KOPT-K1 (cell line): ENCODE results near the gene EIF6.
A peak's percentile ranks its signal among the peaks of the same experiment; 100 is the strongest.

Source experiments
- H3K27ac ChIP-seq: fragments of 200-600 bp; sonication (generic); 2 replicates; pipeline ENCODE4 v1.5.1; 2016; ENCODE audit warnings: antibody characterized with exemption, mild to moderate bottlenecking, low read depth, low read length; ENCODE audit not compliant: poor library complexity, severe bottlenecking
- H3K36me3 ChIP-seq: fragments of 200-600 bp; sonication (generic); 2 replicates; pipeline ENCODE4 v1.5.1; 2017; ENCODE audit warnings: antibody characterized with exemption, mild to moderate bottlenecking, low read length, moderate library complexity; ENCODE audit not compliant: insufficient read depth
- H3K9me3 ChIP-seq: fragments of 200-600 bp; sonication (generic); 2 replicates; pipeline ENCODE4 v1.5.1; 2017; ENCODE audit warnings: antibody characterized with exemption, low read length, mild to moderate bottlenecking; ENCODE audit not compliant: insufficient read depth, poor library complexity, severe bottlenecking

The EIF6 gene

DNA sequence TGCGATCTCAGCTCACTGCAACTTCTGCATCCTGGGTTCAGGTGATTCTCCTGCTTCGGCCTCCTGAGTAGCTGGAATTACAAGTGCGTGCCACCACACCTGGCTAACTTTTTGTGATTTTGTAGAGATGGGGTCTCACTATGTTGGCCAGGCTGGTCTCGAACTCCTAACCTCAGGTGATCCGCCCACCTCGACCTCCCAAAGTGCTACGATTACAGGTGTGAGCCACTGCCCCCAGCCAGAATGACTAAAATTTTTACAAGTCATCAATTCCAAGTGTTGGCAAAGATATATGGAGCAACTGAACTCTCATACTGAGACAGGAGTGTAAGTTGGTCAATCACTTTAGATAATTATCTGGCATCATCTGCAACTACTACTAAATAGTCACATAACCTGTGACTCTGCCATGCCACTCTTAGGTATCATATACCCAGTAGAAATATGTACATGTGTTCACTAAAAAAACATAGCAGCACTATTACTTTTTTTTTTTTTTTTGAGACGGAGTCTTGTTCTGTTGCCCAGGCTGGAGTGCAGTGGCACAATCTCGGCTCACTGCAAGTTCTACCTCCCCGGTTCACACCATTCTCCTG lies 3.0 kb downstream of the EIF6 start:
- Histone ChIP-seq H3K27ac (no peak overlapping the region), H3K36me3 (peaks cover 45% of the 10 kb centered on the region), H3K9me3 (no peaks in the 10 kb centered on the region)

DNA sequence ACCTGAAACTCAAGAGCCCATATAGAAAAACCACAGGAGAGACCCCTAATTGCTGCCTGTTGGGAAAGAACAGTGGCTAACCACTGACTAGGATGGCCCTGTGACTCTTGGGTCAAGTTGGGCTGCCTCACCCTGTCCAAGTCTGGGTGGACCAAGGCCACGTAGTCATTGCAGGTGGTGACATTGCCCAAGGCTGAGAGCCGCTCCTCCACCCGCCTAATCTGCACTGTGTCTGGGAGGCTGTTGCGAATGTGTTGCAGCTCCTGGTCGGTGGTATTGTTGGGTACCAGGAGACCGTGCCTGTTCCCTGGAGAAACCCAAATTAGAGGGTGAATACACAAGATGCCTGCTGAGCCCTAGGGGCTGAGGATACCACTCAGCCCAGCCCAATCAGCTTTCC lies 4.0 kb downstream of the EIF6 start:
- Histone ChIP-seq H3K36me3 (peaks cover 56% of the 10 kb centered on the region), H3K9me3 (no peaks in the 10 kb centered on the region), H3K27ac (no peak overlapping the region)

DNA sequence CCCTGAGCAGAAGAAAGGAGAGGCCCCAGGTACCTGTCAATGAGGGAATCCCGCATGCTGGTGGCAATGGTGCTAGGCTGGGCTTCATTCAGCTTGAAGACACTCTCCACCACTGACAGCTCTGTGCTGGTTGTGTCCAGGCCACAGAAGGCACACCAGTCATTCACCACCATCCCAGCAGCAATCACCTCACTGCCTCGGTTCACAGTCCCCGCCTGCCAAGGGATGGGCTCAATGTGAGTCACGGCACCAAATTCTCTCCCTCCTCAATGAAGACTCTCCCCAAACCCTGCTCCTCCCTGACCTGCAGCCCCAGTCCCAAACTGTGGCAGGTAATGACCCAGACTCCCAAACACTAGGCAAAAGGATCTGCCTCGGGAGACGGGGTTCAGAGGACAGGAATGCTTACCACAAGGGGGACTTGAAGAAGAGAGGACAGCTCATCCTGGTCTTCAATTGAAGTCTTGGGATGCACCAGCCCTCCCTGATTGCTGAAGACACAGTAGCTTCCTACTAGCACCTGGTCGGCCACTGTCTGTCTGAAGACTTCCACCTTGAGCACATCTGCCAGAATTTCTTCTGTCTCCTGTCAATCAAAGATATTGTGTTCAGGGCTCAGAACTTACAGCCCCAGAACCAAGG lies 4.9 kb downstream of the EIF6 start:
- no peak overlapping the region for H3K27ac ChIP-seq
- no peaks in the 10 kb centered on the region for H3K9me3 ChIP-seq
- H3K36me3 ChIP-seq, result peaks cover 64% of the 10 kb centered on the region

DNA sequence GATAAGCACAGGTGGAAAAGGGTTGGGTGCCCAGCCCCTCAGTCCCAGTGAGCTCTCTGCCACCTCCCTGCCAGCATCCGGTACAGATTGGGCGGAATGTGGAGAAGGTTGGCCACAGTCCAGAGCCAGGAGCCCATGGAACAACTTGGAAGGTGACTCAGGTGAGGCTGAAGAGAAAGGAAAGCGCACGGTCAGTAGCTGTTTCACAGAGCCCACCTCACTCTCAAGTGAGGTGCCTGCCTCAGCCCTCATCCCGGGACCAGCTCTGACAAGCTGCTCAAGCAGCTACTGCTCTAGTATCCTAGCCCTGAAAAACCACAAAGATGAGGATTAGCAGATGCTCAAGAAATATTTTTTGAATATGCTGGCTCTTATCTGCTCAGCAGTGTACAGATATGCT lies 5.5 kb downstream of the EIF6 start:
- Histone ChIP-seq H3K36me3 (peaks cover 64% of the 10 kb centered on the region), H3K9me3 (no peaks in the 10 kb centered on the region), H3K27ac (no peak overlapping the region)

- H3K36me3 ChIP-seq, result peaks cover 64% of the 10 kb centered on the region
- H3K27ac ChIP-seq, result peak within 1 kb of the TSS; percentile 72
- no peaks in the 10 kb centered on the region for H3K9me3 ChIP-seq
Observed at GRCh38 chr20:35277531-35278395, 6.8 kb downstream of the EIF6 start, which contains the start of gene MMP24OS. Gene MMP24OS (minus strand): TSS chr20:35278122. CDS start chr20:35277929, 193 bp downstream.

DNA sequence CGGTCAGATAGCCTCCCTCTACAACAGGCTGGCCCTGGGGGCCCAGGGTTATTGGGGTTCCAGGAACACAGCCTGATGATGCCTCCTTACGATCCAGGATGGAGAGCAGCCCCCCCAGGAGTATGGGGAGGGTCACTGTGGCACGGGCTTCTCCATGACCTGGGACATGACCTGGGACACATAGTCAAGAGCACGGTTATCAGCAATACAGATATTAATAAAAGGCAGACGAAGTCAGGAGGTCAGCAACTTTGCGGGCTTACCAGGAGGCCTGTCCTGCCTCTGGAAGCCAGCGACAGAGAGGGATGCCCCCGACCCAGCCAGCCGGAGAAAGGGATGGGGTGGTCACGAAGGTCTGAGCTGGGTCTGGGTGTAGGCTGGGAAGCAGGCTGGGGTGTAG lies 7.4 kb downstream of the EIF6 start:
- peaks cover 58% of the 10 kb centered on the region for H3K36me3 ChIP-seq
- no peaks in the 10 kb centered on the region for H3K9me3 ChIP-seq

GRCh38 chr20:35276408-35276807 lies 8.2 kb downstream of the EIF6 start:
- H3K27ac ChIP-seq, result no peak overlapping the region
- no peaks in the 10 kb centered on the region for H3K9me3 ChIP-seq
- peaks cover 51% of the 10 kb centered on the region for H3K36me3 ChIP-seq

More for the DNA sequence above, 7.4 kb downstream of the EIF6 start:
- peak overlapping the region; percentile 72 for H3K27ac ChIP-seq

DNA sequence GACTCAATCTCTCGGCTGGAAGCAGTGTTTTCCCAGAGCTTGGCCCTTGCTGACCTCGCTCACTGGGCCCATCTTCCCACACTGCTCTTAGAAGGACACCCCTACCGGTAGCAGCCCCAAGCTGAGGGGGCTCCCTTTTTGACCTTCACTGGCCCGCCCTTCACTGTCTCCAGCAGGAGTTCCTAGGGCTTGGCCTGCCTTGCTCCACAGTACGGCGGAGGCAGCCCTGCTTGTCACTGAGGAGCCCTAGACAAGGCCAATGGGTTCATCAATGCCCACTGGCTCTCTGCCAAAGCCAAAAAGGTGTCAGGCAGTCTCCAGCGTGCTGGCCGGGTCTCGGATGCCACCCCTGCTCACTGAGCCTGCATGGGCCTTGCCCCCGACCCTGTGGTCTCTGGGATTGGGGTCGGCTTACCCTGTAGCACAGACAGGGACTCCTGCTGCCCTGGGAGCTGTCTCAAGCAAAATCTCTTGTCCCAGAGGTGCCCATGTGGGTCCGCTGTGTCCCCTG lies 8.8 kb downstream of the EIF6 start:
- H3K36me3 ChIP-seq, result peaks cover 45% of the 10 kb centered on the region
- no peak overlapping the region for H3K27ac ChIP-seq
- H3K9me3 ChIP-seq, result no peaks in the 10 kb centered on the region

- Histone ChIP-seq H3K9me3 (no peaks in the 10 kb centered on the region), H3K27ac (no peak overlapping the region), H3K36me3 (peaks cover 31% of the 10 kb centered on the region; the same call in 1 of the 2 replicates)
Observed at GRCh38 chr20:35274172-35275092, 10.1 kb downstream of the EIF6 start.

- peaks cover 23% of the 10 kb centered on the region; the same call in 1 of the 2 replicates for H3K36me3 ChIP-seq
- no peak overlapping the region for H3K27ac ChIP-seq
- H3K9me3 ChIP-seq, result no peaks in the 10 kb centered on the region
Observed at GRCh38 chr20:35273449-35274171, 11.0 kb downstream of the EIF6 start.

GRCh38 chr20:35271904-35272303 lies 12.7 kb downstream of the EIF6 start:
- no peak overlapping the region for H3K27ac ChIP-seq
- H3K36me3 ChIP-seq, result peaks cover 19% of the 10 kb centered on the region; the same call in 1 of the 2 replicates
- no peaks in the 10 kb centered on the region for H3K9me3 ChIP-seq

DNA sequence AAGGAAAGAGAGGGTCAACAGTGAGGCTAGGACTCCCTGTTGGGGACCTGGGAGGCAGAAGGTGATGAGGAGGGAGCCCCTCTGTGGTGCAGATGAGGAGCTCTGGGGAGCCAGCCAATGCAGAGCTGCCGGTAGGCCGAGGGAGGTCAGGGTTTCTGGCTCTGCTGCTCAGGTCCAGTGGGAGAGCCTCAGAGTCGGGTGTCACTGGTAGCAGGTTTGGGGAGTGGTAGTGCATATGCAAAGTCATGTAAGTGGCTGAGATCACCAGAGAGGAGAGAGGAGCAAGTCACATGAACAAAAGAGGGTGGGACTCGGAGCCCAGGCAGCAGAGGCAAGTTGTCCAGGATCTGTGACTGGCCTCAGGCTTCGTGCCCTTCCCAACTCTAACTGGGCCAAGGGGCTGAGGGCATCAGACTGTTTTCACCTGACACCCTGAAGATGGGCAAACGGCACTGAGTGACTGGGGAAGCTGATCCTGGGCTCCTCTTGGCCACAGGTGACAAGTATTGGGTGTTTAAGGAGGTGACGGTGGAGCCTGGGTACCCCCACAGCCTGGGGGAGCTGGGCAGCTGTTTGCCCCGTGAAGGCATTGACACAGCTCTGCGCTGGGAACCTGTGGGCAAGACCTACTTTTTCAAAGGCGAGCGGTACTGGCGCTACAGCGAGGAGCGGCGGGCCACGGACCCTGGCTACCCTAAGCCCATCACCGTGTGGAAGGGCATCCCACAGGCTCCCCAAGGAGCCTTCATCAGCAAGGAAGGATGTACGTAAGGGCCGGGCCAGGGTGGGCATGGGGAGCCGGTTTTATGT lies 13.3 kb downstream of the EIF6 start:
- peaks cover 15% of the 10 kb centered on the region; the same call in 1 of the 2 replicates for H3K36me3 ChIP-seq
- H3K9me3 ChIP-seq, result no peaks in the 10 kb centered on the region
- no peak overlapping the region for H3K27ac ChIP-seq
